Measurements from ENCODE around the gene CHST11.

CHST11 gene

DNA sequence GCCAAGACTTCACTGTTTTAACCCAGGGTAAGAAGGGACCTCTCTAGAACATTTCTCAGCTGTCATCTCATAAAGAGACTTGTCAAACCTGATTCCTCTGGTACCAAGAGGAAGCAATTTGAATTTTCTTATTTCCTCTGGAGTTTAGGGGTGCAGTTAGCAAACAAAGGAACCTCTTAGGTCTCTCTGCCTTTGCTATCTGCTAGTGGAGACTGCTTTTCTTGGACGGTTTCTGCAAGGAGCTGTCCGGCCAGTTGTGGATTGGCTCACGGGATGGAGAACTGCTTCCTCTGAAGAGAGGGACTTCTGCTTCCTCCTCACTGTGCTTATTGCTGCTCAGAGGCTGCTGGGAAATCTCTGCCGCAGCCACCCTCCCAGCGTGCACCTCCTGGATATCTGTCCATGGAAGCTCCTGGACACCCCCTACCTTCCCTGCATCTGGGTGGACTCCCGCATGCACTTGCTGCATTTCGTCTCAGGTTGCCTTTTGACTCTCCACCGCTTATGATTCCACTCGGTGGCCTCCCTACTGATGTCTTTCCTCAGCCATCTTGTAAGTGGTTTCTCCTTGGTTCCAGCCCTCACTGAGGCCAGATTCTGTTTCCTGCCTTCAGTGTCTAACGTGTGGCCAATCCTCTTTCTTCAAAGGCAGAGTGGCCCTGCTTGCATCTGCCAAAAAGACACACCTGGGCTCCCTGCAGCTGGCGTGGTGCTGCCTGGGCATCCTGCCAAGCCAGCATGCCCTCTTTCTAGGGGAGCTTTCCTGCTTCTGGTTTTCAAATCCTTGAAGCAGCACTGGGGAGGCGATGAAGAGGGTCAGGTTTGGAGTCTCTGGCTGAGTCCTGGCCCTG is 187.3 kb downstream of the CHST11 start:
- H3K4me3 ChIP-seq, result no peak overlapping the region
- DNase-seq (ENCODE audit: low read depth, low spot score), result no peak
- TF ChIP-seq EZH2 (IDR thresholded peaks at IDR 0.05) (no peak), POLR2AphosphoS5 (IDR thresholded peaks at IDR 0.05; ENCODE audit: borderline replicate concordance, low read depth, low read length) (no peak), FOXP2 (optimal IDR thresholded peaks at IDR 0.05; ENCODE audit: control extremely low read depth, extremely low read length, insufficient read depth) (no peak)
- no peak overlapping the region for H3K9ac ChIP-seq (ENCODE audit: insufficient read length)
- H3K27ac ChIP-seq, result no peak overlapping the region
- H3K36me3 ChIP-seq (ENCODE audit: insufficient read depth, low read length), result no peaks in the 10 kb centered on the region
- H3K9me3 ChIP-seq (ENCODE audit: low read depth, low read length), result no peaks in the 10 kb centered on the region

DNA sequence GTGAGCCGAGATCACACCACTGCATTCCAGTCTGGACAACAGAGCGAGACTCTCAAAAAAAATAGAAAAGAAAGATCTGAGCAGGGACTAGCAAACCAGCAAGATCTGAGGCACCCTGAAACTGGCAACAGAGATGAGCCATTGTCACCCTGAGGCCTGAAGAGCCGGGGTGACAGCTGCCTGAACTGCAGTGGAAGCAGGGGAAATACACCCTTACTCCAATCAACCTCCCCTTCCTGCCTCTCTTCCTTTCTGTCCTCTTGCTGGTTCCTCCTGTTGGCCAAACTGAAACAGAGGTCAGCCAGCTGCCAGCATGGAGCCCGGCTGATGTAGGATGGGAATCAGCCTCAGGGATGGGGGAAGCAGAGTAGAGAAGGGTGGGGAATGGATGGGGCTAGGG is 192.0 kb downstream of the CHST11 start:
- Histone ChIP-seq H3K9me3 (ENCODE audit: low read depth, low read length) (no peaks in the 10 kb centered on the region), H3K27ac (no peak overlapping the region), H3K4me3 (no peak overlapping the region), H3K9ac (ENCODE audit: insufficient read length) (no peak overlapping the region), H3K36me3 (ENCODE audit: insufficient read depth, low read length) (no peaks in the 10 kb centered on the region)
- no peak for DNase-seq (ENCODE audit: low read depth, low spot score)
- TF ChIP-seq EZH2 (IDR thresholded peaks at IDR 0.05), result no peak
- no peak for TF ChIP-seq FOXP2 (optimal IDR thresholded peaks at IDR 0.05; ENCODE audit: control extremely low read depth, extremely low read length, insufficient read depth)
- TF ChIP-seq POLR2AphosphoS5 (IDR thresholded peaks at IDR 0.05; ENCODE audit: borderline replicate concordance, low read depth, low read length), result no peak

DNA sequence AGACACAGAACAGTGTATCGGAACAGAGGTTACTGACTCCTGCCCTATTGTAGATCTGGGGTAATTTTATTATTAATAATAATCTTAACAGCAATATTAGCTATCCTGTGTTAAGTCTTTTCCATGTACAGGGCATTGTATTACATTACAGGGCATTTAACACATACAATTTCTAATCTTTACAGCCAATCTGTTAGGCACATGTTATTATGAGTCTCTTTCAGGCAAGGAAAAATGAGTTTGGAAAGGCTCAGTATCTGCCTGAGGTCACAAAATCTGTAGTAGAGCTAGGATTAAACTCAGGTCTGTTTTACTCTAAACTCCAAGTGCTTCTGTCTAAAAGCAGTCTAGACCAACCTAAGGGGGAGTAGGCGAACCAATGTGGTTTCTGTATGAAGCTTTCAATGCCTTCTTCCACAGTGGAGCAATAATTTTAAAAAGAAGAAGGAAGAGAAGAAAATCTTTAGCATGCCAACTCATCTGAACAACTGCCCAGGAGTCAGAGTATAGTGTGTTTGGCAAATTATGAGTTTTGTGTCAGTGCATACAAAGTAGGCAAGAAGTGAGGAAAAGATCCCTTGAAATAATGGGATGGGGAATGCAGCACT is 192.6 kb downstream of the CHST11 start:
- Histone ChIP-seq H3K4me3 (no peak overlapping the region), H3K36me3 (ENCODE audit: insufficient read depth, low read length) (no peaks in the 10 kb centered on the region), H3K9ac (ENCODE audit: insufficient read length) (no peak overlapping the region), H3K27ac (0 out of 2 replicates have a peak overlapping the region, but pooled peaks have one; percentile 25), H3K9me3 (ENCODE audit: low read depth, low read length) (no peaks in the 10 kb centered on the region)
- no peak for DNase-seq (ENCODE audit: low read depth, low spot score)
- TF ChIP-seq POLR2AphosphoS5 (IDR thresholded peaks at IDR 0.05; ENCODE audit: borderline replicate concordance, low read depth, low read length) (no peak), FOXP2 (optimal IDR thresholded peaks at IDR 0.05; ENCODE audit: control extremely low read depth, extremely low read length, insufficient read depth) (no peak), EZH2 (IDR thresholded peaks at IDR 0.05) (no peak)

DNA sequence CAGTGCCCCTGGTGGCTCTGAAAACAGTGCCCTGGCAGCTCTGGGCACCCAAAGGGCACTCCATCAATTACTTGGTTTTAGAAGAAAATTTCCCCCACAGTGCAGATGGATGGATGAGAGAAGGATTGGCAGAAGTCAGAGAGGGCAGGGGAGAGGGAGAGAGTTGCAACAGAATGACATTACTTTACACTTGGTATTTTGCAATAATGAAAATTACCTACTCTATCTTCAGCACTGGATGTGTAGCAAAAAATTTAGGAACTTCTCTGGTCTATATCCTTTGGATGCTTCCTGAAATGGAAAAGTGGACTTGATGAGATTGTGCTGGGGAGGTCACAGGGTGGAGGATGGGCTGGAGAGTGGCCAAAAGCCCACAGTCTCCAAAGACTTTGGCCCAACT is 193.2 kb downstream of the CHST11 start:
- Histone ChIP-seq H3K27ac (no peak overlapping the region), H3K4me3 (no peak overlapping the region), H3K36me3 (ENCODE audit: insufficient read depth, low read length) (no peaks in the 10 kb centered on the region), H3K9ac (ENCODE audit: insufficient read length) (no peak overlapping the region), H3K9me3 (ENCODE audit: low read depth, low read length) (no peaks in the 10 kb centered on the region)
- DNase-seq (ENCODE audit: low read depth, low spot score), result no peak
- TF ChIP-seq EZH2 (IDR thresholded peaks at IDR 0.05) (no peak), POLR2AphosphoS5 (IDR thresholded peaks at IDR 0.05; ENCODE audit: borderline replicate concordance, low read depth, low read length) (no peak)

DNA sequence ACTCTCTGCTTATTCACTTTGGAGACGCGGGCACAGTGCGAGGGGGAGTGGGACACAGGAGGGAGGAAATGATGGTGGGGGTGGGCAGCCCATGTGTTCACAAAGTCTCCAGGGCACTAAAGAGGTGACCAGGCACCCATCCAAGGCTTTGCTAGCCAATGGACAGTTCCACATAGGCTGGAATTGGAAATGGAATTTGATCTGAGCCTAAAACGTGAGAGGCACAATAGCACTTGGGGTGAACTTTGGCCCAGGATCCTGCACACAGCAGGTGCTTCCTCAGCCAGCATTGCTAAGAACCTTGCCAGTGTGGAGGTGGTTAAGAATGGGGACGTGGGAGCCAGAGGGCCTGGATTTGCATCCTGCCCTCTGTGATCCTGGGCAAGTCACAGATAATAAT is 193.8 kb downstream of the CHST11 start:
- no peaks in the 10 kb centered on the region for H3K36me3 ChIP-seq (ENCODE audit: insufficient read depth, low read length)
- no peak overlapping the region for H3K9ac ChIP-seq (ENCODE audit: insufficient read length)
- no peaks in the 10 kb centered on the region for H3K9me3 ChIP-seq (ENCODE audit: low read depth, low read length)
- H3K27ac ChIP-seq, result no peak overlapping the region
- DNase-seq (ENCODE audit: low read depth, low spot score), result no peak
- H3K4me3 ChIP-seq, result no peak overlapping the region; the same call in 1 of the 2 replicates
- TF ChIP-seq POLR2AphosphoS5 (IDR thresholded peaks at IDR 0.05; ENCODE audit: borderline replicate concordance, low read depth, low read length) (no peak), FOXP2 (optimal IDR thresholded peaks at IDR 0.05; ENCODE audit: control extremely low read depth, extremely low read length, insufficient read depth) (no peak), EZH2 (IDR thresholded peaks at IDR 0.05) (no peak)

DNA sequence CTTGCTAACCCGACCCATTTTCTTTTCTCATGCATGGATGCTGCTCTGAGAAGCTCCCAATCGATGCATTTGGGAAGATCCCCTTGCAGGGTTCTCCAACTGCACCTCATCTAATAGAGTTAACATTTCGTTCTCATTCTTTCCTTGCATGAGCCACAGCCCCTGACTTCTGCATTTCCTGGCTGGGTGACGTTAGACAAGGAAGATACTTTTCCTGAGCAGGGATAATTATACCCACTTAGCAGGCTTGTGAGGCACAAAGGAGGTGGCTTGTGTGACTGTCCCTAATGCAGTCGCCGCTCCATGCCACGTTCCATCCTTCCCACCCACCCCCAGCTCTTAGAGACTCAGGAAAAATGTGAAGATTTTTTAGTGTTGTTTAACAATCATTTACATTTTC is 195.1 kb downstream of the CHST11 start:
- no peak overlapping the region for H3K9ac ChIP-seq (ENCODE audit: insufficient read length)
- H3K36me3 ChIP-seq (ENCODE audit: insufficient read depth, low read length), result no peaks in the 10 kb centered on the region
- no peak overlapping the region; the same call in 1 of the 2 replicates for H3K27ac ChIP-seq
- no peaks in the 10 kb centered on the region for H3K9me3 ChIP-seq (ENCODE audit: low read depth, low read length)
- peak overlapping the region; percentile 4; the same call in 1 of the 2 replicates for H3K4me3 ChIP-seq
- DNase-seq (ENCODE audit: low read depth, low spot score), result no peak
- no peak for TF ChIP-seq POLR2AphosphoS5 (IDR thresholded peaks at IDR 0.05; ENCODE audit: borderline replicate concordance, low read depth, low read length)

DNA sequence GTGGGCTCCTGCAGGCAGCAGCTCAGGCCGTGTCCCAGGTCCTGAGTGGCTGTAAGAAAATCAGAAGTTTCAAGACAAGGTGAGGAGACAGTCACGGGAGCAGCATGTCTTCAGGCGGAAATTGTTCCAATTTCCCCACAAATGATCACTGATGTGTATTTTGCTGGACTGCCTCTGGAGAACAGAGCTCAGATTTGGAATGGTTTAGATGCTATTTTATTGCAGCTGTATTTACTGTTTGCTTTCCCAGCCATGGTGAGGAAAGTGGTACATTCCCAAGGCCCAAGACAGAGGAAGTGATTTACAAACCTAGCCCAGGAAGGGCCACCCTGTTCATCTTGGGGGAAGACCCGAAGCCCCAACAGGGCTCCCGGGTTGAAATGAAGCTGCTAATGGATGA is 195.6 kb downstream of the CHST11 start:
- no peaks in the 10 kb centered on the region for H3K36me3 ChIP-seq (ENCODE audit: insufficient read depth, low read length)
- H3K9ac ChIP-seq (ENCODE audit: insufficient read length), result no peak overlapping the region
- TF ChIP-seq POLR2AphosphoS5 (IDR thresholded peaks at IDR 0.05; ENCODE audit: borderline replicate concordance, low read depth, low read length), result no peak
- TF ChIP-seq EZH2 (IDR thresholded peaks at IDR 0.05), result no peak
- TF ChIP-seq FOXP2 (optimal IDR thresholded peaks at IDR 0.05; ENCODE audit: control extremely low read depth, extremely low read length, insufficient read depth), result no peak

DNA sequence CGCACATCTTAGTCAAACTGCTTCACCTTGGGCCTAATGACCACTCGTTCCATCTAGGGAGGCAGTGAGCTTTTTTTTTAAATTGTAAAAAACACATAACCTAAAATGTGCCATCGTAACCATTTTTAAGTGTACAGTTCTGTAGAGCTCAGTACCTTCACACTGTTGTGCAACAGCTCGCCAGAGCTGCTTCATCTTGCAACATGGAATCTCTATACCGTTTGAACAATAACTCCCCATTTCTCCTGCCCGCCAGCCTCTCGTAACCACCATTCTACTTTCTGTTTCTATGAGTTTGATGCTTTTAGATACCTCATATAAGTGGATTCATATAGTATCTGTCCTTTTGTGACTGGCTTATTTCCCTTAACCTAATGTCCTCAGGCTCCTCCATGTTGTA is 196.2 kb downstream of the CHST11 start:
- H3K4me3 ChIP-seq, result no peak overlapping the region
- H3K9me3 ChIP-seq (ENCODE audit: low read depth, low read length), result no peaks in the 10 kb centered on the region
- no peaks in the 10 kb centered on the region for H3K36me3 ChIP-seq (ENCODE audit: insufficient read depth, low read length)
- no peak for TF ChIP-seq POLR2AphosphoS5 (IDR thresholded peaks at IDR 0.05; ENCODE audit: borderline replicate concordance, low read depth, low read length)
- no peak for TF ChIP-seq FOXP2 (optimal IDR thresholded peaks at IDR 0.05; ENCODE audit: control extremely low read depth, extremely low read length, insufficient read depth)
- no peak for TF ChIP-seq EZH2 (IDR thresholded peaks at IDR 0.05)
- no peak overlapping the region for H3K27ac ChIP-seq
- DNase-seq (ENCODE audit: low read depth, low spot score), result no peak
- no peak overlapping the region for H3K9ac ChIP-seq (ENCODE audit: insufficient read length)

More for the DNA sequence above, 195.6 kb downstream of the CHST11 start:
- H3K9me3 ChIP-seq (ENCODE audit: low read depth, low read length), result no peaks in the 10 kb centered on the region
- DNase-seq (ENCODE audit: low read depth, low spot score), result no peak
- no peak overlapping the region for H3K27ac ChIP-seq
- H3K4me3 ChIP-seq, result no peak overlapping the region
